PFSK-1 (cell line): ENCODE results near the gene SPOCK3.

Source experiments
- FOXP2 ChIP-seq: optimal IDR thresholded peaks from 2 replicates; pipeline ENCODE3; 2011; ENCODE audit warnings: borderline replicate concordance, control low read depth, inconsistent platforms; ENCODE audit not compliant: insufficient read depth; ENCODE audit errors: extremely low read length, extremely low read depth
- POLR2AphosphoS5 ChIP-seq: IDR thresholded peaks from 2 replicates; pipeline ENCODE4 v1.6.1; 2012; ENCODE audit warnings: low read depth, mild to moderate bottlenecking, control low read depth, low read length, moderate library complexity
- REST ChIP-seq, 2 experiments: IDR thresholded peaks; 2 replicates each; pipeline versions ENCODE4 v1.6.1 to v1.8.0; 2011 to 2012; ENCODE audit warnings: low read depth in 2 of 2, low read length in 2 of 2, control low read depth in 1 of 2, inconsistent platforms in 1 of 2, mild to moderate bottlenecking in 1 of 2, moderate library complexity in 1 of 2; ENCODE audit not compliant: insufficient read depth in 1 of 2
- SIN3A ChIP-seq: IDR thresholded peaks from 2 replicates; pipeline ENCODE4 v1.6.1; 2012; ENCODE audit warnings: mild to moderate bottlenecking, low read length, moderate library complexity, borderline replicate concordance; ENCODE audit not compliant: insufficient read depth
- TAF1 ChIP-seq: IDR thresholded peaks from 2 replicates; pipeline ENCODE4 v1.6.1; 2012; ENCODE audit warnings: low read length, control low read depth, borderline replicate concordance; ENCODE audit not compliant: insufficient read depth

Gene SPOCK3

GRCh38 chr4:167196344-167197012 is 37.8 kb downstream of the SPOCK3 start:
- TF ChIP-seq TAF1 (no peak), SIN3A (no peak), POLR2AphosphoS5 (no peak), FOXP2 (no peak), REST (IDR thresholded peaks at IDR 0.05; ENCODE audit: insufficient read depth in 1 of 2, low read depth in 2 of 2, low read length in 2 of 2) (no peak)

GRCh38 chr4:167190379-167190778 is 43.9 kb downstream of the SPOCK3 start:
- TF ChIP-seq SIN3A = no peak
- TF ChIP-seq REST (IDR thresholded peaks at IDR 0.05; ENCODE audit: insufficient read depth in 1 of 2, low read depth in 2 of 2, low read length in 2 of 2) = no peak
- TF ChIP-seq TAF1 = no peak
- no peak for TF ChIP-seq FOXP2
- no peak for TF ChIP-seq POLR2AphosphoS5

- no peak for TF ChIP-seq REST (IDR thresholded peaks at IDR 0.05; ENCODE audit: insufficient read depth in 1 of 2, low read depth in 2 of 2, low read length in 2 of 2)
- TF ChIP-seq TAF1 = no peak
These were observed 48.8 kb downstream of the SPOCK3 start for GRCh38 chr4:167185465-167185864.

GRCh38 chr4:167183036-167183435 is 51.3 kb downstream of the SPOCK3 start:
- TF ChIP-seq SIN3A = no peak
- TF ChIP-seq POLR2AphosphoS5 = no peak
- no peak for TF ChIP-seq FOXP2

GRCh38 chr4:167177925-167178324 is 56.4 kb downstream of the SPOCK3 start:
- TF ChIP-seq TAF1 (no peak), SIN3A (no peak), POLR2AphosphoS5 (no peak), FOXP2 (no peak), REST (IDR thresholded peaks at IDR 0.05; ENCODE audit: insufficient read depth in 1 of 2, low read depth in 2 of 2, low read length in 2 of 2) (no peak)
